DMS 273 (cell line): ENCODE results near the gene SORCS2.
"Not testable (repeated sequence)": the region's sequence is repeated elsewhere in the genome, so short reads cannot be mapped to it uniquely, and the experiment has no call there.

Source experiments
- DNase-seq: peaks from one replicate; lab custom pipeline; 2025; ENCODE audit not compliant: unreplicated experiment; lab: John Stamatoyannopoulos, UW

SORCS2 gene

GRCh38 chr4:7561557-7561956 lies 369.2 kb downstream of the SORCS2 start:
- no peak for DNase-seq

- no peak for DNase-seq
Observed at GRCh38 chr4:7564242-7564641, 371.9 kb downstream of the SORCS2 start.

- DNase-seq, result no peak
Observed at GRCh38 chr4:7565483-7565882, 373.1 kb downstream of the SORCS2 start.

GRCh38 chr4:7569810-7570783 lies 377.8 kb downstream of the SORCS2 start:
- no peak for DNase-seq

GRCh38 chr4:7571001-7571400 lies 378.7 kb downstream of the SORCS2 start:
- DNase-seq, result no peak

- DNase-seq, result no peak
Observed at GRCh38 chr4:7571701-7572100, 379.4 kb downstream of the SORCS2 start.

GRCh38 chr4:7572894-7573293 lies 380.6 kb downstream of the SORCS2 start:
- DNase-seq, result no peak

- DNase-seq, result no peak
Observed at GRCh38 chr4:7573576-7574091, 381.3 kb downstream of the SORCS2 start.

- no peak for DNase-seq
Observed at GRCh38 chr4:7574287-7575014, 382.1 kb downstream of the SORCS2 start.

- DNase-seq, result no peak
Observed at GRCh38 chr4:7575426-7575825, 383.1 kb downstream of the SORCS2 start.

- not testable (repeated sequence) for DNase-seq
Observed at GRCh38 chr4:7577361-7578039, 385.2 kb downstream of the SORCS2 start.

GRCh38 chr4:7581477-7581876 lies 389.1 kb downstream of the SORCS2 start:
- DNase-seq, result peak; percentile 11

- no peak for DNase-seq
Observed at GRCh38 chr4:7582313-7583097, 390.2 kb downstream of the SORCS2 start.

GRCh38 chr4:7584098-7584497 lies 391.8 kb downstream of the SORCS2 start:
- no peak for DNase-seq

GRCh38 chr4:7584606-7585159 lies 392.3 kb downstream of the SORCS2 start:
- no peak for DNase-seq

GRCh38 chr4:7585768-7586167 lies 393.4 kb downstream of the SORCS2 start:
- no peak for DNase-seq

GRCh38 chr4:7587433-7588405 lies 395.4 kb downstream of the SORCS2 start:
- no peak for DNase-seq

GRCh38 chr4:7590189-7590588 lies 397.9 kb downstream of the SORCS2 start:
- no peak for DNase-seq

GRCh38 chr4:7590899-7591298 lies 398.6 kb downstream of the SORCS2 start:
- DNase-seq, result peak; percentile 38
